22Rv1 (cell line): ENCODE data around the gene MESP1.

Experiments used
- H3K27ac ChIP-seq: fragments of 450-650 bp; 2 replicates; pipeline ENCODE4 v1.5.1; 2017
- ZFX ChIP-seq: fragments of 450-650 bp; IDR thresholded peaks from 2 replicates; pipeline ENCODE4 v1.6.1; 2017; ENCODE audit warnings: antibody characterized with exemption, borderline replicate concordance
- TF ChIP-seq, protein P1 (sequence below): fragments of 450-650 bp; IDR thresholded peaks from 2 replicates; pipeline ENCODE4 v1.5.1; 2017; ENCODE audit warnings: mild to moderate bottlenecking

The MESP1 gene, protein sequence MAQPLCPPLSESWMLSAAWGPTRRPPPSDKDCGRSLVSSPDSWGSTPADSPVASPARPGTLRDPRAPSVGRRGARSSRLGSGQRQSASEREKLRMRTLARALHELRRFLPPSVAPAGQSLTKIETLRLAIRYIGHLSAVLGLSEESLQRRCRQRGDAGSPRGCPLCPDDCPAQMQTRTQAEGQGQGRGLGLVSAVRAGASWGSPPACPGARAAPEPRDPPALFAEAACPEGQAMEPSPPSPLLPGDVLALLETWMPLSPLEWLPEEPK

DNA sequence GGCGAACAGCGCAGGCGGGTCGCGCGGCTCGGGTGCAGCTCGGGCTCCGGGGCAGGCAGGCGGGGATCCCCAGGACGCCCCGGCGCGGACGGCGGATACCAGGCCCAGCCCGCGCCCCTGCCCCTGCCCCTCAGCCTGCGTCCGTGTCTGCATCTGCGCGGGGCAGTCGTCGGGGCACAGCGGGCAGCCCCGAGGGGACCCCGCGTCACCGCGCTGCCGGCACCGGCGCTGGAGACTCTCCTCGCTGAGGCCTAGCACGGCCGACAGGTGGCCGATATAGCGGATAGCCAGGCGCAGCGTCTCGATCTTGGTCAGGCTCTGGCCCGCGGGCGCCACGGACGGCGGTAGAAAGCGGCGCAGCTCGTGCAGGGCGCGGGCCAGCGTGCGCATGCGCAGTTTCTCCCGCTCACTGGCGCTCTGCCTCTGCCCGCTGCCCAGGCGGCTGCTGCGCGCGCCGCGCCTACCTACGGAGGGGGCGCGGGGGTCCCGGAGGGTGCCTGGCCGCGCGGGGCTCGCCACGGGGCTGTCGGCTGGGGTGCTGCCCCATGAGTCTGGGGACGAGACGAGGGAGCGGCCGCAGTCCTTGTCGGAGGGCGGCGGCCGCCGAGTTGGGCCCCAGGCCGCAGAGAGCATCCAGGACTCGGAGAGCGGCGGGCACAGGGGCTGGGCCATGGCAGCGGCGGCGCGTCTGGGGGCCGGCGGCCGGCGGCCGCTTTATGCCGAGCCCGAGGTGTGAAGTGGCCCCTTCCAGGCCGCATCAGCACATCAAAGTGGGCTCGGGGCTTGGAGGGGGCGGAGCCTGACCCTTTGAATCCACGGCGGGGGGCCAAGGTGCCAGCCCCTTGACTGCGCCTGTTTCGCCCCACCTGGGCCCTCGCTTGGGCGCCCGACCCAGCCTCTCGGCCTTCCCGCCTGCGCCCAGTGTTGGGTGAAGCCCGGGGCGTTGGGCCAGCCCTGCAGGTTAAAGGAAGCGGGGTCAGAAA is at the start of gene MESP1:
Gene MESP1 (minus strand): TSS at position 690 of the 983 bp plus-strand sequence. CDS start 18 bp downstream, at position 672.
- peak within 1 kb of the TSS; percentile 90 for H3K27ac ChIP-seq
- no peak for TF ChIP-seq ZFX
- TF ChIP-seq, protein P1, sequence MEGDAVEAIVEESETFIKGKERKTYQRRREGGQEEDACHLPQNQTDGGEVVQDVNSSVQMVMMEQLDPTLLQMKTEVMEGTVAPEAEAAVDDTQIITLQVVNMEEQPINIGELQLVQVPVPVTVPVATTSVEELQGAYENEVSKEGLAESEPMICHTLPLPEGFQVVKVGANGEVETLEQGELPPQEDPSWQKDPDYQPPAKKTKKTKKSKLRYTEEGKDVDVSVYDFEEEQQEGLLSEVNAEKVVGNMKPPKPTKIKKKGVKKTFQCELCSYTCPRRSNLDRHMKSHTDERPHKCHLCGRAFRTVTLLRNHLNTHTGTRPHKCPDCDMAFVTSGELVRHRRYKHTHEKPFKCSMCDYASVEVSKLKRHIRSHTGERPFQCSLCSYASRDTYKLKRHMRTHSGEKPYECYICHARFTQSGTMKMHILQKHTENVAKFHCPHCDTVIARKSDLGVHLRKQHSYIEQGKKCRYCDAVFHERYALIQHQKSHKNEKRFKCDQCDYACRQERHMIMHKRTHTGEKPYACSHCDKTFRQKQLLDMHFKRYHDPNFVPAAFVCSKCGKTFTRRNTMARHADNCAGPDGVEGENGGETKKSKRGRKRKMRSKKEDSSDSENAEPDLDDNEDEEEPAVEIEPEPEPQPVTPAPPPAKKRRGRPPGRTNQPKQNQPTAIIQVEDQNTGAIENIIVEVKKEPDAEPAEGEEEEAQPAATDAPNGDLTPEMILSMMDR, result peak; percentile 84

- no peak for TF ChIP-seq ZFX
- TF ChIP-seq, protein P1, result no peak
- H3K27ac ChIP-seq, result no peak overlapping the region
These were observed 49.0 kb upstream of the MESP1 start for GRCh38 chr15:89799918-89800498.

GRCh38 chr15:89799011-89799911 is 48.2 kb upstream of the MESP1 start:
- no peak for TF ChIP-seq ZFX
- TF ChIP-seq, protein P1, result no peak
- H3K27ac ChIP-seq, result no peak overlapping the region

DNA sequence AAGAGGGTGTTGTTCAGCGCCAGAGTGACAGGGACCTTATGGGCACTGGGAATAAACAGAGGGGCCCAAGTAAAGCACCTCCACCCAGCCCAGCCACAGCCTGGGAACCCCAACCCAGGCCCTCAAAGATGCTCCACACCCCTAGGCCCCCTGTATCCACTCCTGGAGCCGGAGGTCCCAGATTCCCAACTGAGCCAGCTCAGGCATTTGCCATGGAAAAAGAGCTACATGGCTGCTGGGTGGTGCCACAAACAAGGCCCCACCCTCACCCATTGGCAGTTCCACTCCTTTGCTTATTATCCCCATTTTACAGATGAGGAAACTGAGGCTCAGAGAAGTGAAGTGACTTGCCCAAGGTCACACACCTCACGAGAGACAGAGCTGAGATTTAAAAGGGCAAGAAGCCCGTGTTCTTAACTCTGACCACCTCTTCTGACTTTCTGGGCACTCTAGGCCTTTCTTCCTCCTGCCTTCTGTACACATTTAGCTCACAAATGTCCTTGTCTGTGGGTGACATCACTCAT is 46.7 kb upstream of the MESP1 start:
- H3K27ac ChIP-seq, result no peak overlapping the region
- TF ChIP-seq, protein P1, result no peak
- TF ChIP-seq ZFX, result no peak

GRCh38 chr15:89795996-89796395 is 44.9 kb upstream of the MESP1 start:
- no peak overlapping the region for H3K27ac ChIP-seq
- TF ChIP-seq, protein P1, result no peak
- TF ChIP-seq ZFX, result no peak

- H3K27ac ChIP-seq, result no peak overlapping the region
- TF ChIP-seq ZFX, result no peak
- TF ChIP-seq, protein P1, result no peak
These were observed 43.7 kb upstream of the MESP1 start for GRCh38 chr15:89794627-89795241.
